ENCODE results near the gene IL22.
"Not testable (repeated sequence)": the region's sequence is repeated elsewhere in the genome, so short reads cannot be mapped to it uniquely, and the experiment has no call there.

Gene IL22

DNA sequence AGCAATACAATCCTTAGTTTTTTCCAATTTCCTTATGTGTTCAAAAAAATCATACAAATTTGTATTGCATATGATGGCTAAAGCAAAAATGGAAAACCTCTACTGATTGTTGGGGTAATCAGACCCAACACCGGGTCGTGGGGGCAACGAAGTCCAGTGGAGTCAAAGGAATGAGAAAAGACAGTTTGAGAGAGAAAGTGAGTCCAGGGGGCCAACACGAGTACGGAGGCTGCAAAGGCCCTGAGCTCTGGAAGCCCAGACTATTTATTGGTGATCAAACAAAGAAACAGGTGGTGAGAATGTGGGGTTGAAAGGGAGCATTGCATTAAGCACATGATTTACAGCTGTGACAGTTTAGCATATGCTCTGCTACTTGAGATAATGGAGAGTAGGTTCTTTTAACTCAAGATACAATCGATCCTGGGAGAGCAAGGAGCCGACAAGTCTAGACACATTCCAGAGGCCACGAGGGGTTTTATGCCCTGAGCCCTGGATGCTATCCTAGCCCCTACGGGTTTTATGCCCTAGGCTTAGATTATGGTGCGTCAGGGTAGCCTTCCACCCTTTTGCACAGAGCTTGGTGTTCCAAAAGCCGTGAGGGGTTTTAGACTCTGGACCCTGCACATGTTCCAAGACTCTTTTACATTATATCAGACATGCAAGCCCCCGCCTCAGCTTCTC, 44.2 kb downstream of the IL22 start:
- not testable (repeated sequence) for H3K36me3 ChIP-seq (replicated peaks in 1 of 2; ENCODE audit: control insufficient read depth in 2 of 2, insufficient read depth in 2 of 2, low read length in 2 of 2); H2AK5ac ChIP-seq (ENCODE audit: low read depth, low read length); H4K91ac ChIP-seq (ENCODE audit: low read depth, low read length, poor library complexity); H2BK12ac ChIP-seq (ENCODE audit: low read length); H4K8ac ChIP-seq (ENCODE audit: low read depth, low read length); DNase-seq (ENCODE audit: low spot score); H3K4me3 ChIP-seq (ENCODE audit: low read length in 2 of 2); H3K27me3 ChIP-seq (ENCODE audit: control insufficient read depth in 3 of 3, insufficient read depth in 3 of 3, low read depth in 1 of 3, low read length in 3 of 3); H3K79me1 ChIP-seq (ENCODE audit: low read depth, low read length); H3K9ac ChIP-seq (ENCODE audit: low read depth, low read length, poor library complexity); H2BK5ac ChIP-seq (ENCODE audit: low read length); H2BK15ac ChIP-seq (ENCODE audit: low read length); H3K14ac ChIP-seq (ENCODE audit: low read length); H2BK120ac ChIP-seq (ENCODE audit: low read depth, low read length); H3K4me2 ChIP-seq (ENCODE audit: insufficient read depth, low read length, poor library complexity, severe bottlenecking); H3K4ac ChIP-seq (ENCODE audit: low read length); H3K23ac ChIP-seq (ENCODE audit: low read depth, low read length, poor library complexity); H3K9me3 ChIP-seq (replicated peaks in 1 of 2; ENCODE audit: control insufficient read depth in 2 of 2, insufficient read depth in 1 of 2, low read depth in 1 of 2, low read length in 2 of 2); H3K4me1 ChIP-seq (ENCODE audit: control insufficient read depth in 2 of 2, insufficient read depth in 1 of 2, low read depth in 1 of 2, low read length in 2 of 2)
- WGBS, 2 donors (ENCODE audit: extremely low coverage in 2 of 2, insufficient read length in 2 of 2, insufficient replicate concordance in 1 of 2) = no CpG with 5 or more reads among the region's 12 CpGs
- H3K27ac ChIP-seq (replicated peaks; ENCODE audit: low read length) = peak overlapping the region; percentile 7
- peak overlapping the region; percentile 54 for H2AFZ ChIP-seq (ENCODE audit: low read length)
- peak overlapping the region; percentile 13 for H3K18ac ChIP-seq (ENCODE audit: low read length)

DNA sequence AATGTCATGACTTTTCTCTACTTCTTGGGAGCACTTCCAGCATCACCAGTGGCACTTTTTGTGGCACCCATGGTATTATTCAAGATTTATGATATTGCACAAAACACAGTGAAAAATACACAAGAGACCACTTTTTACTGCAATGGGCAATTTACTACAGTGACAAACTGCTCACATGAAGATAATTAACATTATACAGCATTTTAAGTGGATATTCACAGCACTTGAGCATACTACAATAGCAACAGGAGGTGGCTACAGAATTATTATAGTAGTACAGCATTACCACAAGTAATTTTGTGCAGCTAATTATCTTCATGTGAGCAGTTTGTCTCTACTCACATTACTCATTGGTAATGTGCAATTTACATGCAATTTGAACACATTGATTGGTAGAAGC, 46.1 kb downstream of the IL22 start:
- Histone ChIP-seq H3K23ac (ENCODE audit: low read depth, low read length, poor library complexity) (no peak overlapping the region), H3K27me3 (ENCODE audit: control insufficient read depth in 3 of 3, insufficient read depth in 3 of 3, low read depth in 1 of 3, low read length in 3 of 3) (no peaks in the 10 kb centered on the region), H3K9me3 (replicated peaks in 1 of 2; ENCODE audit: control insufficient read depth in 2 of 2, insufficient read depth in 1 of 2, low read depth in 1 of 2, low read length in 2 of 2) (no peaks in the 10 kb centered on the region), H3K4me2 (ENCODE audit: insufficient read depth, low read length, poor library complexity, severe bottlenecking) (no peak overlapping the region), H4K91ac (ENCODE audit: low read depth, low read length, poor library complexity) (no peak overlapping the region), H3K14ac (ENCODE audit: low read length) (no peak overlapping the region), H2BK120ac (ENCODE audit: low read depth, low read length) (no peak overlapping the region), H3K18ac (ENCODE audit: low read length) (no peak overlapping the region), H3K4ac (ENCODE audit: low read length) (no peak overlapping the region), H3K27ac (replicated peaks; ENCODE audit: low read length) (no peak overlapping the region), H4K8ac (ENCODE audit: low read depth, low read length) (no peak overlapping the region), H3K36me3 (replicated peaks in 1 of 2; ENCODE audit: control insufficient read depth in 2 of 2, insufficient read depth in 2 of 2, low read length in 2 of 2) (no peaks in the 10 kb centered on the region), H3K9ac (ENCODE audit: low read depth, low read length, poor library complexity) (no peak overlapping the region), H2AFZ (ENCODE audit: low read length) (no peak overlapping the region), H2BK5ac (ENCODE audit: low read length) (no peak overlapping the region), H3K4me3 (ENCODE audit: low read length in 2 of 2) (no peak overlapping the region), H3K4me1 (ENCODE audit: control insufficient read depth in 2 of 2, insufficient read depth in 1 of 2, low read depth in 1 of 2, low read length in 2 of 2) (no peaks in the 10 kb centered on the region), H2BK12ac (ENCODE audit: low read length) (no peak overlapping the region), H2AK5ac (ENCODE audit: low read depth, low read length) (no peak overlapping the region), H2BK15ac (ENCODE audit: low read length) (no peak overlapping the region), H3K79me1 (ENCODE audit: low read depth, low read length) (no peaks in the 10 kb centered on the region)
- DNase-seq (ENCODE audit: low spot score) = no peak

DNA sequence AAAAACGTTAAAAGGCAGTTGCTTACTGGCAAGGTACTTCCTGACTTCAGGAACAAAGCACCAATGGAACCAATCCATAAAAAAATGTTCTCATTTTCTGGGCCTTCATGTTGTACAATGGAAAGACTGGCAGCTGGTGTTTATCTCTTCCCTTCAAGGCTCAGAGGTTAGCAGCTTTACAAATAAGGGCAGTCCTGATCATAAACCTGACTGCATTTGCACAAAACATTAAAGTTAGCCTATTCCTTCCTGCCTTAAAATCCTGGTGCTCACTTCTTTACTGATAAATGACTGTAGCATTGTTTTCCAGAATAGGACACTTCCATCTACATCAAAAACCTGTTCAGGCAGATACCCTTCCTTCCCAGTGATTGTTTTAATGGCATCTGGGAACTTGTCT, 47.0 kb downstream of the IL22 start:
- no CpG with 5 or more reads among the region's 1 CpG for WGBS, 2 donors (ENCODE audit: extremely low coverage in 2 of 2, insufficient read length in 2 of 2, insufficient replicate concordance in 1 of 2)
- Histone ChIP-seq H3K4me3 (ENCODE audit: low read length in 2 of 2) (no peak overlapping the region), H2BK15ac (ENCODE audit: low read length) (no peak overlapping the region), H3K36me3 (replicated peaks in 1 of 2; ENCODE audit: control insufficient read depth in 2 of 2, insufficient read depth in 2 of 2, low read length in 2 of 2) (no peaks in the 10 kb centered on the region), H3K23ac (ENCODE audit: low read depth, low read length, poor library complexity) (no peak overlapping the region), H2BK120ac (ENCODE audit: low read depth, low read length) (no peak overlapping the region), H3K4me2 (ENCODE audit: insufficient read depth, low read length, poor library complexity, severe bottlenecking) (no peak overlapping the region), H3K4ac (ENCODE audit: low read length) (no peak overlapping the region), H3K4me1 (ENCODE audit: control insufficient read depth in 2 of 2, insufficient read depth in 1 of 2, low read depth in 1 of 2, low read length in 2 of 2) (no peaks in the 10 kb centered on the region), H3K27me3 (ENCODE audit: control insufficient read depth in 3 of 3, insufficient read depth in 3 of 3, low read depth in 1 of 3, low read length in 3 of 3) (no peaks in the 10 kb centered on the region), H3K79me1 (ENCODE audit: low read depth, low read length) (no peaks in the 10 kb centered on the region), H3K27ac (replicated peaks; ENCODE audit: low read length) (no peak overlapping the region), H4K91ac (ENCODE audit: low read depth, low read length, poor library complexity) (no peak overlapping the region), H2BK5ac (ENCODE audit: low read length) (no peak overlapping the region), H3K14ac (ENCODE audit: low read length) (no peak overlapping the region), H2AK5ac (ENCODE audit: low read depth, low read length) (no peak overlapping the region), H3K9me3 (replicated peaks in 1 of 2; ENCODE audit: control insufficient read depth in 2 of 2, insufficient read depth in 1 of 2, low read depth in 1 of 2, low read length in 2 of 2) (no peaks in the 10 kb centered on the region), H4K8ac (ENCODE audit: low read depth, low read length) (no peak overlapping the region), H2AFZ (ENCODE audit: low read length) (no peak overlapping the region), H3K9ac (ENCODE audit: low read depth, low read length, poor library complexity) (no peak overlapping the region), H2BK12ac (ENCODE audit: low read length) (no peak overlapping the region), H3K18ac (ENCODE audit: low read length) (no peak overlapping the region)
- DNase-seq (ENCODE audit: low spot score) = no peak

DNA sequence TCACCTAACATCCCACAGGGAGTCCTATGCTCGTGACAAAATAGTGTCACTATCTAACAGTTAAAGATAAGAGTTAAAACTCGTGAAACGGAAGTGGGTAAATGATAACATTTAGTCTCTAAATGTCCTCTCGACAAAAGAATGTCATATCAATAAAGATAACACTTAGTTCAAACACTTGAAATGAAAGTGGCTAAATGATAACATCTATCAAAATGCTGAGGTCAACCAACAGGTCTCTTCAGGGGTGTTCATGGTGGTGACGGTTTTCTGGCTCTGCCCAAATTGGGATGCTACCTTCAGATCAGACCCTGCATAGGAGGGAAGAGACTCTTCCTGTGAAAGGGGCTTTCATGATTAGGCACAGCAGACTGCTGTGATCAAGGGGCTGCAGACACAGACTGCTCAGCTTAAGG, 49.9 kb downstream of the IL22 start:
- Histone ChIP-seq H3K4me3 (ENCODE audit: low read length in 2 of 2) (no peak overlapping the region), H3K36me3 (replicated peaks in 1 of 2; ENCODE audit: control insufficient read depth in 2 of 2, insufficient read depth in 2 of 2, low read length in 2 of 2) (no peaks in the 10 kb centered on the region), H2BK120ac (ENCODE audit: low read depth, low read length) (no peak overlapping the region), H3K4me1 (ENCODE audit: control insufficient read depth in 2 of 2, insufficient read depth in 1 of 2, low read depth in 1 of 2, low read length in 2 of 2) (no peaks in the 10 kb centered on the region), H2AFZ (ENCODE audit: low read length) (no peak overlapping the region), H2BK12ac (ENCODE audit: low read length) (no peak overlapping the region), H2BK5ac (ENCODE audit: low read length) (no peak overlapping the region), H3K79me1 (ENCODE audit: low read depth, low read length) (no peaks in the 10 kb centered on the region), H3K4ac (ENCODE audit: low read length) (no peak overlapping the region), H3K27ac (replicated peaks; ENCODE audit: low read length) (no peak overlapping the region), H3K27me3 (ENCODE audit: control insufficient read depth in 3 of 3, insufficient read depth in 3 of 3, low read depth in 1 of 3, low read length in 3 of 3) (peaks cover 0 to 3% (median 0%) of the 10 kb centered on the region in 3 experiments), H3K14ac (ENCODE audit: low read length) (no peak overlapping the region), H3K4me2 (ENCODE audit: insufficient read depth, low read length, poor library complexity, severe bottlenecking) (no peak overlapping the region), H2BK15ac (ENCODE audit: low read length) (no peak overlapping the region), H4K8ac (ENCODE audit: low read depth, low read length) (no peak overlapping the region), H3K9me3 (replicated peaks in 1 of 2; ENCODE audit: control insufficient read depth in 2 of 2, insufficient read depth in 1 of 2, low read depth in 1 of 2, low read length in 2 of 2) (no peaks in the 10 kb centered on the region), H3K23ac (ENCODE audit: low read depth, low read length, poor library complexity) (no peak overlapping the region), H3K9ac (ENCODE audit: low read depth, low read length, poor library complexity) (no peak overlapping the region), H2AK5ac (ENCODE audit: low read depth, low read length) (no peak overlapping the region), H3K18ac (ENCODE audit: low read length) (no peak overlapping the region), H4K91ac (ENCODE audit: low read depth, low read length, poor library complexity) (no peak overlapping the region)
- DNase-seq (ENCODE audit: low spot score) = no peak
- WGBS, 2 donors (ENCODE audit: extremely low coverage in 2 of 2, insufficient read length in 2 of 2, insufficient replicate concordance in 1 of 2) = no CpG with 5 or more reads among the region's 5 CpGs

Measured in neuronal stem cell (in vitro differentiated cells).